ENCODE results near the gene COX10.

Gene COX10

DNA sequence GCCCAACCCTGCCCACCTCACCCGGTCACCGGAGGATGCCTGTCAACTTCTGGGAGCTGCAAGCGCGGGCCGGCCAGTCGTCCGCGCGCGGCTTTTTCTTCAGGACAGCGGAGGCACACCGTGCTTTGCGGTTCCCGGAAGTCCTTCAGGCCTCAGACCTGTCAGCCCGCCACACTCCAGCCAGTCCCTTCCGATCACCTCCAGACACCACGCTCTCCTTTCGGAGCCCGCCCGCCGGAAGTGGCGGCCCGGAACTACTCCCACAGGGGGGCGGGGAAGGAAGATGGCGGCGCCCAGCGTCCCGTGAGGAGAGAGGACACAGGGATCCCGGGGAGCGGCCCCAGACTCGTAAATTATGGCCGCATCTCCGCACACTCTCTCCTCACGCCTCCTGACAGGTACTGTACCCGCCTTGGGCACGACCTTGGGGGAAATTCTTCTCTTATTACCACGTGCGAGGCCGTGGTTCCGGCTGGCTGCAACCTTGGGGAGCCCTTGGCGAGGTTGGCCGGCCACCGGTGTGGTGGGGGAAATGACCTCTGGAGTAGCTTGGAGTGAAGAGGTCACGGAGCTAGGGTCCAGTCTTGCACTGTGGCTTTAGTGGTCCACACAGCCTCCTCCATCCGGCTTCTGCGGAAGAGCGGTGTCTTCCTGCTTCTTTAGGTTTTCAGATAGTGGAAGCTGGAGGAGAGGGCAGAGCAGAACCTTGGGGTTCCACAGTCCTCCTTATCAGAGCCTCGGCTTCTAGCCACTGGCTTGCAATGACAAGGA lies at the start of gene COX10:
COX10 (plus strand) TSS at position 254 of the 771 bp plus-strand sequence; CDS start at position 356, 102 bp downstream.
- no peak for TF ChIP-seq GATA2 (IDR thresholded peaks at IDR 0.05; ENCODE audit: low read depth, low read length)
- no peak for TF ChIP-seq GATA3 (IDR thresholded peaks at IDR 0.05; ENCODE audit: low read depth, low read length)

DNA sequence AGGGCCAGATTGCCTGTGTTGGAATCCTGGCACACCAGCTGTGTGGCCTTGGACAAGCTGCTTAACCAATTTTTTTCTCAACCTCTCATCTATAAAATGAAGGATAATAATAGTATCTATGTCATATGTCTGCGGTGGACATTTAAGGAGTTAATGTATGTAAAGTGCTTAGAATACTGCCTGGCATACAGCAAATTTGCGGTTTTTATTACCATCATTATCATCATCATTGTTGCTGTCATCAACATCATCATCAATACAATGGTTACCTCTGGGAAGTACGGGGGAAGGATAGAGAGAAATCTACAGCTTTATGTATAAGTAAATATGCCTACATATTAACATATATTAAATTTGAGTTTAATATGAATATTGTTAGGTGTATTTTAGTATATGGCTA lies 37.1 kb upstream of the COX10 start:
- no peak for TF ChIP-seq GATA2 (IDR thresholded peaks at IDR 0.05; ENCODE audit: low read depth, low read length)
- no peak for TF ChIP-seq GATA3 (IDR thresholded peaks at IDR 0.05; ENCODE audit: low read depth, low read length)

- TF ChIP-seq GATA3 (IDR thresholded peaks at IDR 0.05; ENCODE audit: low read depth, low read length) (no peak), GATA2 (IDR thresholded peaks at IDR 0.05; ENCODE audit: low read depth, low read length) (no peak)
These were observed 36.1 kb upstream of the COX10 start for GRCh38 chr17:14033166-14033565.

DNA sequence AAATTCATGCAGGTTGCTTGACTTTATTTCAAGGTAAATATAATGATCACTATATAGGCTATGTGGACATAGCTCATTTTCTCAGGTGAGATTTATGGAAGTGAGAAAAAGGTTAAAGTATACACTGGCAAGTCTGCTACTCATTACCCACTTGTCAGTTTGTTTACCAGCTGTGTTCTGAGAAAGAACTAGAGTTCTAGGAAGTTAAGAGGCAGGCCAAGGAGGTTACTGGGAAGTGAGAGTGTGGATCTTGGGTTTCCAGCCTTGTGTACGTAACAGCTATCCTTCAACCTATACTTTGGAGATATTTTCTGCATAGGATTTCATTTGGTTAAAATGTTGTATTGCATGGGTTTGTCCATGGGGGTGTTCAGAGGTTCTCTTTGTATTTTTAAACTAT lies 31.9 kb upstream of the COX10 start:
- TF ChIP-seq GATA2 (IDR thresholded peaks at IDR 0.05; ENCODE audit: low read depth, low read length), result no peak
- no peak for TF ChIP-seq GATA3 (IDR thresholded peaks at IDR 0.05; ENCODE audit: low read depth, low read length)

DNA sequence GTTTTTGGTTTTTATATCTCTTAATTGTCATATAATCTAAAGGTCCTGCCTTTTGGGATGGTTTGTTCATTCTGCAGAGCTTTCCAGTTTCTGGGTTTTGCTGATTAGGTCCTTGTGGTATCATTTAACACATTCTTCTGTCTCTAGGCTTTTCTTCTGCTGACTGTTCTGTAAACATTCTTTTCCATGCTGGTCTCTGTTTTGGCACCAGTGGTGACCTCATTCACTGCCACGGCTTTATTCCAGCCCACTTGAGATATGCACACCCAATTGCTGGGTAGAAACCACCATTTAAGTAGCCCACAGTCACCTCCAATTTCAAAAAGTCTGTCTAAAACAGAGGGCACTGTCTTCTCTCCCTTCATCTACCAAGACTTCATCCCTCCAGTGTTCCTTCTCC lies 31.1 kb upstream of the COX10 start:
- no peak for TF ChIP-seq GATA3 (IDR thresholded peaks at IDR 0.05; ENCODE audit: low read depth, low read length)
- no peak for TF ChIP-seq GATA2 (IDR thresholded peaks at IDR 0.05; ENCODE audit: low read depth, low read length)

DNA sequence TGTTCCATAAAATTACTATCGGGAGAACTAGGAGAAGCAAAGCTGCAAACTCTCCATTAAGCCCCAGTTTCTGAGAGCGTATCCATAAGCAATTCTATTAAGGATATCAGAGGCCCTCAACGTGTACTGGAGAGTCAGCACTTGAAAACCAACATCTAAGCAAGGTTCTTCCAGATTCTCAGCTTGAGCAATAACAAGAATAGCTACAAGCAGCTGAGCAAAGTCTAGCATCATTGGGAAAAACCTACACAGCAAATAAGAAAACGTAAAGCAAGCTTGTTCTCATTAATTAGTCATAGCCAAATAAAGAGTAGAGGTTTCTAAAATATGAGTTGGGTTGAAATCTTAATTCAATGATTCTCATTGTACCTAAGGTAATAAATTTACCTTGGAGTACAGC lies 26.9 kb upstream of the COX10 start:
- TF ChIP-seq GATA2 (IDR thresholded peaks at IDR 0.05; ENCODE audit: low read depth, low read length), result no peak
- TF ChIP-seq GATA3 (IDR thresholded peaks at IDR 0.05; ENCODE audit: low read depth, low read length), result no peak

GRCh38 chr17:14044702-14045101 lies 24.6 kb upstream of the COX10 start:
- no peak for TF ChIP-seq GATA2 (IDR thresholded peaks at IDR 0.05; ENCODE audit: low read depth, low read length)
- TF ChIP-seq GATA3 (IDR thresholded peaks at IDR 0.05; ENCODE audit: low read depth, low read length), result no peak

GRCh38 chr17:14046978-14047377 lies 22.3 kb upstream of the COX10 start:
- TF ChIP-seq GATA3 (IDR thresholded peaks at IDR 0.05; ENCODE audit: low read depth, low read length) (no peak), GATA2 (IDR thresholded peaks at IDR 0.05; ENCODE audit: low read depth, low read length) (no peak)

GRCh38 chr17:14047591-14047990 lies 21.7 kb upstream of the COX10 start:
- TF ChIP-seq GATA2 (IDR thresholded peaks at IDR 0.05; ENCODE audit: low read depth, low read length), result no peak
- no peak for TF ChIP-seq GATA3 (IDR thresholded peaks at IDR 0.05; ENCODE audit: low read depth, low read length)

GRCh38 chr17:14048169-14048568 lies 21.1 kb upstream of the COX10 start:
- no peak for TF ChIP-seq GATA2 (IDR thresholded peaks at IDR 0.05; ENCODE audit: low read depth, low read length)

DNA sequence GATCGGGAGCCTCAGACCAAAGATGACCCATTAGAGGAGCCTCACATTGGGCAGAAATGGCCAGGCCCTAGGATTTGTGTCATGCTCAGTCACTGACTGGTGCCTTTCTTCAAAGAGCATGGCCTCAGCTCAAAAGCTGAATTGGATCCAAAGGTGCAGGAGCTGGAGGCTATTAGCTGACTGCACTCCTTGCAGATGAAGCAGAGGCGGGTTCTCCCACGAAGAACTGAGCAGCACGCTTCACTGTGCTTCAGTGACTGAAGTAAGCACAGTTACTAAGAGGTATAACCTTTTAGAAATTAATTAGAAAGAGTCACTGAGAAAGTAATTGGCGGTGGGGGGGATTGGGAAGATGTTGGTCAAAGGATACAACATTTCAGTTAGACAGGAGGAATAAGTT lies 18.7 kb upstream of the COX10 start:
- TF ChIP-seq GATA3 (IDR thresholded peaks at IDR 0.05; ENCODE audit: low read depth, low read length), result no peak
- TF ChIP-seq GATA2 (IDR thresholded peaks at IDR 0.05; ENCODE audit: low read depth, low read length), result no peak

- TF ChIP-seq GATA3 (IDR thresholded peaks at IDR 0.05; ENCODE audit: low read depth, low read length) (no peak), GATA2 (IDR thresholded peaks at IDR 0.05; ENCODE audit: low read depth, low read length) (peak; percentile 48; the same call in 1 of the 2 replicates)
These were observed 17.6 kb upstream of the COX10 start for GRCh38 chr17:14051692-14052091.

DNA sequence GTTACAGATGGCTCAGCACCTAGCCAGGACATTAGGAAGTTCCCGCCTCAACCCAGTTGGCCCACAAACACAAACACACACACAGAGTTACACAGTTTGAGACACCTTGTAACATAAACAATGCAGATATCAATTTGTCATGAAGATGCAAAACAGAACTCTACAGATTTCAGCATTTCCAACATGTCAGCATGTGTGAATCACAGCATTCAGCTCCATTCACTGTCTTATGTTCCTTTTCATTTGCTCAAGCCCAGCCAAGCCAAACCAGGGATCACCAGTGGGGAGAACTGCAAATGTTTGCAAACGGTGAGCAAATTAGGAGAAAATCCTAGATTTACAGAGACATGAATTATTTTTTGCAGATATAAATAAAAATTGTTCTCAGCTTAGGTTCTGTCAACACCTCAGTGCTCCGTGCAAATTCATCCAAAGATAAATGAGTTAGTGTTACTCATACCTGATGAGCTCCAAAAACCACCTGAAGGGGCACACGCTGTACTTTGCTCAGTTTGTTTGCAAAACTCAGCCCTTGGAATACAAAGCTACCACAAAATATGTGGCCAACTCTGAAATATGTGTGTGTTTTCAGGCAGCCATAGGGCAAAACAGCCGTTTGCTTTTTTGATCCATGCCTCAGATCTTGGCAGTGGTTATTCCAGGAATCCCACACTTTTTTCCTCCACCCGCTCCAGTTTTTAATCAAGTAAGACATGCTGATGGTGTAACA lies 16.3 kb upstream of the COX10 start:
- no peak for TF ChIP-seq GATA2 (IDR thresholded peaks at IDR 0.05; ENCODE audit: low read depth, low read length)
- no peak for TF ChIP-seq GATA3 (IDR thresholded peaks at IDR 0.05; ENCODE audit: low read depth, low read length)

GRCh38 chr17:14057591-14057990 lies 11.7 kb upstream of the COX10 start:
- no peak for TF ChIP-seq GATA3 (IDR thresholded peaks at IDR 0.05; ENCODE audit: low read depth, low read length)
- no peak for TF ChIP-seq GATA2 (IDR thresholded peaks at IDR 0.05; ENCODE audit: low read depth, low read length)

GRCh38 chr17:14058051-14058450 lies 11.3 kb upstream of the COX10 start:
- no peak for TF ChIP-seq GATA2 (IDR thresholded peaks at IDR 0.05; ENCODE audit: low read depth, low read length)
- TF ChIP-seq GATA3 (IDR thresholded peaks at IDR 0.05; ENCODE audit: low read depth, low read length), result no peak

All from SH-SY5Y (cell line).